NCI-H2029 treated with DMSO at 0.1 percent for 48 hours (cell line): ENCODE data around the gene PERM1.
"Not testable (repeated sequence)": the region's sequence is repeated elsewhere in the genome, so short reads cannot be mapped to it uniquely, and the experiment has no call there.

Source experiments
- DNase-seq: peaks from one replicate; lab custom pipeline; 2025; lab: John Stamatoyannopoulos, UW

PERM1 gene

DNA sequence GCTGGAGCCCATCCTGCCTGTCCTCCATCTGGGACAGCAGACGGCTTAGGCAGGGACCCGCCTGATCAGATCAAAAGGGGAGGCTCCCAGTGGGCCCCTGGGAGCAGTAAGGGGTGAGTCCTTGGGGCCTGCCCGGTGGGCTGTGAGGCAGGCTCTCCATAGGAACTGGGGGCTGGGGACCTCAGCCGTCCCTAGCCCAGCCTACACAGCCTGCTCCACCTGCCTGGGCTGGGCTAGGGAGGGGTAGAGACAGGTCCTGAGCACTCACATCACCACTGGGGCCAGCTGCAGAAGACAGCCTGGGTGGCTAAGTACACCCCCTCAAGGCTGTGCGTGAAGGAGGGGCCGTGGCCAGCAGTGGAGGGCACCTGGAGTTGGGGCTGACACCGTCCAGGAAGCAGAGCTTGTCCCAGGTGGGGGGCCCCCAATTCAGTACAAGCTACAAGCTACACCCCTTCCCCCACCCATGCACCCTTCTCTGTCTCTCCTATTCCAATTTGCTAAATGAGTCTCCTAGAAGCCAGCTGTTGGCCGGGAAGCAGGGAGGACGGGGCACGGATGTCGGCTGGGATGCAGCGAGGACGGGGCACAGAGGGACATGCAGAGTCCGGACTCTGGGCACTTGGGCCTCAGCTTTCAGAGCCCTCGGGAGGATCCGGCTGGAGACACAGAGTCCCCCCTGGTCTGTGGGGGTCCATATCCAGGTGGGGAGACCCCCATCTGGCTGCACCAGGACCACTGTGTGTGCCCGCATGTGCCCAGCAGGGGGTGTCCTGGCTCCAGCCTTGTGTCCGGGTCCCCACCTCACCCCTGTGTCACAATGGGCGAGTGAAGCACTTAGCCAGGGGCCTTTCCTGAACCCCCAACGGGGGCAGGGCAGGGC lies 33.1 kb upstream of the PERM1 start:
- DNase-seq, result no peak

DNA sequence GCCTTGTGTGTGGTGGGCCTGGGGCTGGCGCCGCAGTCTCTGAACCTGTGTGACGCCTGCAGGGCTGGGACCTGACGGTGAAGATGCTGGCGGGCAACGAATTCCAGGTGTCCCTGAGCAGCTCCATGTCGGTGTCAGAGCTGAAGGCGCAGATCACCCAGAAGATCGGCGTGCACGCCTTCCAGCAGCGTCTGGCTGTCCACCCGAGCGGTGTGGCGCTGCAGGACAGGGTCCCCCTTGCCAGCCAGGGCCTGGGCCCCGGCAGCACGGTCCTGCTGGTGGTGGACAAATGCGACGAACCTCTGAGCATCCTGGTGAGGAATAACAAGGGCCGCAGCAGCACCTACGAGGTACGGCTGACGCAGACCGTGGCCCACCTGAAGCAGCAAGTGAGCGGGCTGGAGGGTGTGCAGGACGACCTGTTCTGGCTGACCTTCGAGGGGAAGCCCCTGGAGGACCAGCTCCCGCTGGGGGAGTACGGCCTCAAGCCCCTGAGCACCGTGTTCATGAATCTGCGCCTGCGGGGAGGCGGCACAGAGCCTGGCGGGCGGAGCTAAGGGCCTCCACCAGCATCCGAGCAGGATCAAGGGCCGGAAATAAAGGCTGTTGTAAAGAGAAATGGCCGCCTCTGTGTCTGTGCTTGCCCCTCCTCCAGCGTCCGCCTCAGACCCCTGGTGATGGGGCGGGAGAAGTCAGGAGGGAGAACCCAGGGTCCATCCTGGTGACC lies 32.2 kb upstream of the PERM1 start:
- DNase-seq, result no peak

DNA sequence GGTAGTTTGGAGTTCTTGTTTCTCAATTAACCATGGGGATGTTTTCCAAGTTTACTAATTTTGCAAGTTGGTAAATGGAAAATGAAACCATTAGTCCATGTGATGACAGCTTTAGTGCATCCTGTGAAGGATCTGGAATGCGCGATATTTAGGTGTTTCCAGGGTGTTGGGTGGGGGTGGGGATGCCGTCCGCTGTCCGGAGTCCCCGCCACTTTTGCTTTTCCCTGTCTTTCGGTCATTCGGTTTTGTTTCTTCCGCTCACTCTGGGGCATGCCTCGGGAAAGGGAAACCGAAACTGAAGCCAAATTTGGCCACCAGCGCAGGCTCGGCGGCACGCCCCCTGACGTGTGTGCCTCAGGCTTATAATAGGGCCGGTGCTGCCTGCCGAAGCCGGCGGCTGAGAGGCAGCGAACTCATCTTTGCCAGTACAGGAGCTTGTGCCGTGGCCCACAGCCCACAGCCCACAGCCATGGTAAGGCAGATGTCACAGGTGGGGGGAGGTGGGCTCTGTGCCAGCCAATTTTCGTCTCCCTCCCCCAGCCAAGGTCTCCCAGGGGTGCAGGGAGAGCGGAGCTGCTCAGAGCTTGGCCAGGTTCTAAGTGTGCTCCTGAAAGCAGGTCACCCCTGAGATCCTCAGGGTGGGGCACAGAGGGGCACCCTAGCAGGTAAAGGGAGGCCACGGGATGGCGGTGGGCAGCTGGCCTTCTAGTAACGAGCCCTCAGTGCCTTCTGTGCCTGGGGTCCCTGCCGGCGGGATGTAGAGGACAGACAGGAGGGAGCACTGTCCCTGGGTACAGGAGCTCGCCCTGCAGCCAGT lies 31.4 kb upstream of the PERM1 start, which contains the start of gene ISG15:
Gene ISG15, plus strand, starts transcription at position 393 of the 817 bp plus-strand sequence. Its CDS starts 77 bp downstream, at position 470.
- peak; percentile 47 for DNase-seq

DNA sequence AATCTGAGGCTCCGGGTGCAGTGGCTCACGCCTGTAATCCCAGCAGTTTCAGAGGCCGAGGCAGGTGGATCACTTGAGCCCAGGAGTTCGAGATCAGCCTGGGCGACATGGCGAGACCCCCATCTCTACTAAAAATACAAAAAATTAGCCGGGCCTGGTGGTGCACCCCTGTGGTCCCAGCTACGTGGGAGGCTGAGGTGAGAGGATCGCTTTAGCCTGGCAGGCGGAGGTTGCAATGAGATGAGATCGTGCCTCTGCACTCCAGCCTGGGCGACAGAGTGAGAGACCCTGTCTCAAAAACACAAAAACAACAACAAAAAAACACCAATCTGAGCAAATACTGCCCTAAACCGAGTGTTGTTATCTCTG lies 30.8 kb upstream of the PERM1 start:
- not testable (repeated sequence) for DNase-seq

DNA sequence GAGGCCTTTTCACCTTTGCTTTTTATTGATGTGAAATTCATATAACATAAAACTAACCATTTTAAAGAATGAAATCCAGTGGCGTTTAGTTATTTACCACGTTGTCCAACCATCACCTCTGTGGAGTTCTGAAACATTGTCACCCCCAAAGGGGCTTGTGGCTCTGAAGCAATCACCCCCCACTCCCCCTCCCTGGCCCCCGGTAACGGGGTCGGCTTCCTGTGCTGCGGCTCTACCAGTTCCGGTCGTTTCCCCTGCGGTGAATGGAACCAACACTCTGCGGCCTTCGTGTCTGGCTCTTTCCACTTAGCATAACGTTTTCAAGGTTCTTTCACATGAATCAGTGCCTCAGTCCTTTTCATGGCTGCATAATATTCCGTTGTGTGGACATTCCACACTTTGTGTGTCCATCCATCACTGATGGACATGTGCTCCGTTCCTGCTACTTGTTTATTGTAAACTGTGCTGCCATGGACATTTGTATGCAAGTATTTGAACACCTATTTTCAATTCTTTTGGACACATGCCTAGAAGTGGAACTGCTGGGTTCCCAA lies 29.6 kb upstream of the PERM1 start:
- no peak for DNase-seq

DNA sequence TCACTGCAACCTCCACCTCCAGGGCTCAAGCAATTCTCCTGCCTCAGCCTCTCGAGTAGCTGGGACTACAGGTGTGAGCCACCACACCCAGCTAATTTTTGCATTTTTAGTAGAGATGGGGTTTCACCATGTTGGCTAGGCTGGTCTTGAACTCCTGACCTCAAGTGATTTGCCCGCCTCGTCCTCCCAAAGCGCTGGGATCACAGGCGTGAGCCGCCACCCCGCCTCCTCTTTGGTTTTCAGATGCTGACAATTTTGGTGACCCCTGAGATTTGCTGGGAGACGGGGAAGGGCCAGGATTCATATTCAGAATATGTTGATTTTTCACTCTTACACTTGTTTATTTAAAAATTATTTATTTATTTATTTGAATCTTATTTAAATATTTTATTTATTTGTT lies 28.2 kb upstream of the PERM1 start:
- DNase-seq, result not testable (repeated sequence)

DNA sequence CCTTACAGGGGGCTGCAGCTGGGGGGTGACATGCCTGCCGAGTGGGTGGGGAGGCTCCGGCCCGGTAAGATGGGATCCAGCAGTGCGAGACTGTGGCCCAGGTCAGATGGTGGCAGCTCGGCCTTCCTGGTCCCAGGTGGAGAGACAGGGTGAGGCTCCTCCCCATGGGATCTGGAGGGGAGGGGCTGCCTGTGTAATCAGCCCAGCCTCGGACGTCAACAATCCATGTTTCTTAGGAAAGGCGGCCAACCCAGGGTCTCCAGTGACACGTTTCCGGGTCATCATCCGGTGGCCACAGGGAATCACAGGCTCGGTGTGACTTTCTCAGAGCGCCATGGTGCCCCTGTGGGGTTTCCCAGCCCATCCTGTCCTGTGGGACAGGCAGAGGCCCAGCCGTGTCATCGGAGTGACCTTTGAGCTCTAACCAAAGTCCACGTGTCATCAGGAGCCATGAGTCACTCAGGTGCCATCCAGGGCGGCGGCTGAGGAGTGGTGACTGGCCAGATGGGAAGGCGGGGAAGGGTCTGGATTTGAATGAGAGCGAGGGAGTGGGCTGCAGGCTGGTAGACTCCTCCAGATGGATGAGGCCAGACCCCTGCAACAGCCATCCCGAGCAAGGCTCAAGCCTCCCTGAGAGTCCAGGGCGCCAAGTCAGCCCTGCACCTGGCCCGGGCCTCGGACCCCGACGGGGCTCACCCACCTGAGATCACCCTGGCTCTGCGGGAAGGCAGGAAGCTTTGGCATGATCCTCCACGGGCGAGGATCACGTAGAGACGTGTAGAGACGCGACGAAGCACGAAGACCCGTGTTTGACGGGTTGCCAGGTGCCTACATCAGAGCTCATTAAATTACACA lies 24.6 kb upstream of the PERM1 start:
- no peak for DNase-seq

DNA sequence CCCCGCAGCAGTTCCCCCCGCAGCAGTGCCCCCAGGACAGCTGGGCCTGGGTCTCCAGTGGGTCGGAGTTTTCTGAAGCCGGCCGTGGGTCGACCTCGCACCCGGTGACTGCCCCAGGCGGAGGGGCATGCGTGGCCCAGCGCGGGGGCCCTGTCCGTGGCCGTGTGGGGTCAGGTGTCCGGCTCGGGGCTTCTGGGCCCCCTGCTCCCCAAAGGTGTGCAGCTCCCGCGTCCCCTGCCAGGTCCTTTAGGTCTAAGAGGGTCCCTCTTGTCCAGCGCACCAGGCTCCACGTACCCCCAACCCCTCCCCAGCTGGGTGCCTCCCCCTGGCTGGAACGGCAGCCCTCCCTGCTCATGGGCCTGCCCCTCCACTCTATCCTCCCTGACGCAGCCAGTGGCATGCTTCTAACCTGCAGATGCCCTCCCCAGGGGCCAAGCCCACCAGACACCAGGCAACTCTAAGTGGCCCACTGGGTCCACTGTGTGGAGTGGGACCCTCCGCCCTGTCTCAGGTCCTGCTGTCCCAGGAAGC lies 23.9 kb upstream of the PERM1 start:
- no peak for DNase-seq

DNA sequence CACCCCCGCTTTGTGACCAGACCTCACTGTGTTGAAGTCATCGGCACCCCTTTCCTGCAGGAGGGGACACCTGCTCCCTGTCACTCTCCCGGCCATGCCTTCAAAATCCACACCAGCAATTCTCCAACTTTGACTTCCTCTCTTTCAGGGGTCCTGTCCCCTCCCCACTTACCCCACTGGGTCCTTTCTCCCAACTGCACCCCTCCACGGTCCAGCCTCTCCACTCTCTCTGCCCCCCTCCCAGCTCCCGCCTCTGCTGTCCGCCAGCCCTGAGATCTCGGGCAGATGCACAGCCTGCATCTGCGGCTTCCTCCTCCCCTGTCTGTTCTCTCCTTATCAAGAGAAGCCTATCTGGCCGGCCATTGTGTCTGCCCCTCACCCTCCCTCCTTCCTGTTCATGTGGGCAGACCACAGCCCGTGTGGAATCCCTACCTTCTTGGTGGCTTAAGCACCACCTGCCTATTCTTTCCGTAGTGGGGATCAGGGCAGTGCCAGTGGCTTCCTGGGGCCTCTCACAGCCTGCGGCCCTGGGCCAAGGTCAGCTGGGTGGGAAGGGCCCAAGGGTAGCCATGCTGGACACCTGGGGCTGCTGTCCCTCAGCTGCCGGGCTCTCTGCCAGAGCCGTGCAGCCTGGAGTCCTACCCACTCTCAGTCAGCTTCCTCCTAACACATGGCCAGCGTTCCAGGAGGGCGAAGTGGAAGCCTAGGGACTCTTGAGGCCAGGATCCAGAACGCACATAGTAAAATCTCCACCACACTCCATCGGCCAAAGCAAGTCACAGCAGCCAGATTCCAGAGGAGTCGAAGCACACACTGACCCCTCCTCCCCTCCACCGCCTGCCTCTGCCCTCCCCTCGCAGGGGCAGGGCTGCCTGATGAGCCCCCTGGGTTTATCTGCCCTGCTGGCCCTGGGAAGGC lies 23.1 kb upstream of the PERM1 start:
- DNase-seq, result peak; percentile 20

DNA sequence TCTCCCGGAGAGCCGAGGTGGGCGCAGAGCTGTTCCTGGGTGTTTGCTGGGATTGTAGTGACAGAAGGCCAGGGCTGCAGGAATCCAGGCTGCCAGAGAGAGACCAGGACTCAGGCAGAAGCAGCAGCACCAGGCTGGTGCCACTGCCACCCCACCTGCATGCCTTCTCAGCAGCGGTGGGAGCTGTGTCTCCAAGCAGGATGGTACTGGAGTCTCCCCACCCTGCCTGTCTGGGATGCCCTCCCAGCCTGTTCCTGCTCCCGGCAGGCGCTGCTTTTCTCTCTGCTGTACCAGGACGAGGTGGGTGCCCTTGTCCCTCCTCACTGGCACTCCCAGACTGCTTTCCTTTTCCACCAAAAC lies 22.5 kb upstream of the PERM1 start:
- DNase-seq, result no peak

DNA sequence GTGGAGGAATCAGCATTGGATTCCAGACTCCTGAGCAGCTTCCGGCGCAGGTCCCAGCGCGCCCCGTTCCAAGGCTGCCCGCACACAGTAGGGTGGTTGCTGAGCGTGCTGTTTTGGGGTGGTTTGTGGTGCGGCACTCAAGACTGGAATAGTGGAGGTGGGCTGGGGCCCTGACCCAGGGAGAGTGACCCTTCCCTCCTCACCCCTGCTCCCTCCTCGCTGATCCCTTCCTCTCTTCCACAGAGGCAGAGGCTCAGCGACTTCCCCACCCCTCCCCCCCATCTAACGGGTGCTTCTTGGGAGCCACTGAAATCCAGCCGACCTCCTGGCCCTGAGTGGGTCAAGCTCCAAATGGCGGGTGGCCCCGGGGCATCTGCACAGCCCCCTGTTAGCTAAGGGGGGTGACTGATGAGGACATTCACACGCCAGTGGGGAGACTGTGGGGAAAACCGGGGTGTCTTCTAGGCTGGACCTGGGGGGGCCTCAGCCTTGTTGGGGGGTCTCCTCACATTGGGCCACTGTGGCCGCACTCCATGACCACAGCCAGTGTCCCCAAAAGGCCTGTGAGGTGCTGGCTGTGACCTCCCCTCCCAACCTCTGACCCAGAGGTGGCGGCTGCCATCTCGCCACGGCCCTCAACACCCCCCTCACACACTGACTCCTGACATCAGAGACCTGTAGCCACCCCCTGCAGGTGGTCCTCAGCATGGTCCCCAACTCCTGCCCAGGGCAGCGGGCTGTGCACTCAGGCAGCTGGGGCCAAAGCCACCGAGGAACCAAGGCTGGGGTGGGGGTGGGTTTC lies 21.9 kb upstream of the PERM1 start:
- DNase-seq, result no peak

DNA sequence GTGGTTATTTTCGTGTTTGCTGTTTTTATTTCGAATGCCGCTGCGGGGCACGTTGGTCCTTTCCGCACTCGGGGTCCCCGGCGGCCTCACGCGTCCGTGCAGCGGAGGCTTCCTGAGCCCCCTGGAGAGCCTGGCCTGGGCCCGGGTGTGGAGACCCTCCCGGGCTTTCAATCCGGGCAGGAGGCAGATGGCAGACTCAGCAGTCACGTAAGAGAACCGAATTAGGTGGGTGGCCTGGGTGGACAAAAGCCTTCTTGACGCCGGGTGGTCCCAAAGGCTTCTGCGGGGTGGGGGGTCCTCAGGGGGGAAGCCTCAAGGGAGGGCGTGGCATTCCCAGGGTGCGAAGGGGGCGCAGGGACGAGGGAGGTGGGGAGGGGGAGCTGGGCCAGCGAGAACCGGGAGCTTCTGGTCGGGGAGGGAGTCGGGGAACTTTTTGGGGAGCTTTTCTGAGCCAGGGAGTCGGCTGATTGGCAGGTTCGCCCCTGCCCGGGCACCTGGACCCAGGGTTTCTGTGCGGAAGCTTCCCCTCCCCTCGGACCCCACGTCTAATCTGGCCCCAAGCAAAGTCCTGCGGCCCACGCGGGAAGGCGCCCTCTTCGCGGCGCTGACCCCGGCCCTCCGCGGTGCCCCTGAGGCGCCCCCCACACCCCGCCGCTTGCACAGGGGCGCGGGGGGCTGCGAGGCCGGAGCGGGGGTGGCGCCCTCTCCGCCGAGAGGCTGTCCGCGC lies 19.3 kb upstream of the PERM1 start:
- no peak for DNase-seq

DNA sequence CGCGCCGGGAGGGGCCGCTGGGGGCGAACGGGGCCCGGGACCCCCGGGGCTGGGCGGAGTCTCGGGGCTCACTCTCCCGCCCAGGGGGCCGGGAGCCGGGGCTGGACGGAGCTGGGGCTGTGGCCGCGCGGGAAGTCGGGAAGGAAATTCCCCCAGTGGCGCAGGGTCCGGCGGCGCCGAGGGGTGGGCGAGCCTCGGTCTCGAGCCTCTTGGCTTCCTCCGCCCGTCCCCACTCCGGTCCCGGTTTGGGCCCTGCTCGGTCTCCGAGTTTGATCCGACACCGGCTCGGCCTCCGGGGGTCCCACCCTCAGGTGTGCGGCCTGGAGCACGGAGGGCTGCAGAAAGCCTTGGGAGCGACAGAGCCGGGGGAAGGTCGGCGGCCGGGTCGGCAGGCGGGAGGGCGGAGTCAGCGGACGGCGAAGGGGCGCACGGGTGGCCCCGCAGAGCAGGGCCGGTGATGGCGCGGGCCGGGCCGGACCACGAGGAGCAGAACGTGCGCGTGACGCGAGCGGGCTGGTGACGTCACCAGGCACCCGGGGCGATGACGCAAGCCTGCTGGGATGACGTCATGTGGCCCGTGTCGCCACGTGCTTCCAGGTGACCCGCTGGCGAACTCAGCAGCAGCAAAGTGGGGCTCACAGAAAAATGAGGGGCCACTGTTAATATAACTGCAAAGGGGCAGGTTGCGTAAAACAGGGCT lies 18.6 kb upstream of the PERM1 start:
- DNase-seq, result no peak

DNA sequence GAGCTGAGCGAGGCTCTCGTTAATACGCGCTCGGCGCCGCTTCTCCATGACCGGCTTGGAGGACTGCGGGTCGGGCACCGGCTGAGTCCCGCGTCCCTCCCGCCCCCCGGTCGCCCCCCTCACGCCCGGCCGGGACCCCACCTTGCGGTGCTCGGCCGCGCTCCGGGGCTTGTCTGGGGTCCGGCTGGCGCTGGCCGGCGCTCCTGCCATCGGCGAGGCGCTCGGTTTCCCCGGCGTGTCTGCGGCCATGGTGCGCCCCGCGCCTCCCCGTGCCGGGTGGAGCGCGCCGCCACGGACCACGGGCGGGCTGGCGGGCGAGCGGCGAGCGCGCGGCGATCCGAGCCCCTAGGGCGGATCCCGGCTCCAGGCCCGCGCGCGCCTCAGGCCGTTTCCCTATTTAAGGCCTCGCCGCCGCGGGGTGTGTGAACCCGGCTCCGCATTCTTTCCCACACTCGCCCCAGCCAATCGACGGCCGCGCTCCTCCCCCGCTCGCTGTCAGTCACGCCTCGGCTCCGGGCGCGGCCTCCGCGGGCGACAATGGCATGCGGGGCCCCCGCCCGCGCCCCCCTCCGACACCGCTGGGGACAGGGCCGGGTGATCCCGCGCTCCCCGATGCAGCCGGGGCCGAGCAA lies 17.9 kb upstream of the PERM1 start, which contains the start of gene HES4:
Gene HES4, minus strand, starts transcription at position 373 of the 632 bp plus-strand sequence. Its CDS starts 124 bp downstream, at position 249.
- DNase-seq, result no peak

DNA sequence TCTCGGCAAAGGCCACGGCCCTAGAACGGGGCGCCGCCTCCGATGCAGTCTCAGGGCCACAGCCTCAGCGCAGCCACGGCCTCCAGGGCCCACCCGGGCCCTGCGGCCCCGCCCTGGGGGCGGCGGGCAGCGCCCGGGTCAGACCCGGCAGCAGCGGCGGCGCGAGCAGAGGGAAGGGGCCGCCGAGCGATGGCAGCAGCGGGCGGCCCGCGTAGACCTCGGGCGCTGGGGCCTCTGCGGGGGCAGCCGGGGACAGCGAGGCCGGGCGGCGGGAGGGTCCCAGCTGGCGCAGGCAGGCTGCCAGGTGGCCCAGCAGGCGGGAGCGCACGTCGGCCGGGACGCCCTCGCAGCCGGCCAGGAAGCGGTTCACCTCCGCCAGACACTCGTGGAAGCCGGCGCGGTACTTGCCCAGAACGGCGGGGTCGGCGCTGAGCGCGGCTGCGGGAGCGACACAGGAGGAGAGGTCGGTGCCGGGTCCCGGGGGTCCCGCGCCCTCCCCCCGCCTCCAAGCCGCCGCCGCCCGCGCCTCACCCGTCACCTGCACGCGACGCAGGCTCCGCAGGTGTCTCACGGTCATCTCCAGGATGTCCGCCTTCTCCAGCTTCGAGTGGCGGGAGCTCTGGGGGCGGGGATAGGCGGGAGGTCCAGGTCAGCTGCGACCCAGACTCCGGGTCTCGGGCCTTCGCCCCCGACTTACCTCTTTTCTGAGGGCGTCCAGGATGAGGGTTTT lies 17.3 kb upstream of the PERM1 start:
- no peak for DNase-seq

DNA sequence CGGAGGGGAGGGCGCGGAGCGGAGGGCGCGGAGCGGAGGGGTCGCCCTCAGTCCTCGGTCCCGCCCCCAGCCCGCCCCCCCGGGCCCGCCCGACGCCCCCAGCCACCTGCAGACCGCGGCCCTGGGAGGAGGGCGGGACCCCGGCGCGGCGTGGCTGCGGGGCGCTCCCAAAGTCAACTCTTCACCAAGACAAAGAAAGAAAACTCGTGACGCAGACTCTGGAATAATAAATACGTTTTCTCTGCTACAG lies 16.8 kb upstream of the PERM1 start:
- DNase-seq, result no peak
